NCI-H128 (cell line): Measurements from ENCODE around the gene MYO18A.
"Not testable (repeated sequence)": the region's sequence is repeated elsewhere in the genome, so short reads cannot be mapped to it uniquely, and the experiment has no call there.

ENCODE experiments used
- DNase-seq: peaks from one replicate; lab custom pipeline; 2025; ENCODE audit not compliant: unreplicated experiment; lab: John Stamatoyannopoulos, UW

The MYO18A gene

DNA sequence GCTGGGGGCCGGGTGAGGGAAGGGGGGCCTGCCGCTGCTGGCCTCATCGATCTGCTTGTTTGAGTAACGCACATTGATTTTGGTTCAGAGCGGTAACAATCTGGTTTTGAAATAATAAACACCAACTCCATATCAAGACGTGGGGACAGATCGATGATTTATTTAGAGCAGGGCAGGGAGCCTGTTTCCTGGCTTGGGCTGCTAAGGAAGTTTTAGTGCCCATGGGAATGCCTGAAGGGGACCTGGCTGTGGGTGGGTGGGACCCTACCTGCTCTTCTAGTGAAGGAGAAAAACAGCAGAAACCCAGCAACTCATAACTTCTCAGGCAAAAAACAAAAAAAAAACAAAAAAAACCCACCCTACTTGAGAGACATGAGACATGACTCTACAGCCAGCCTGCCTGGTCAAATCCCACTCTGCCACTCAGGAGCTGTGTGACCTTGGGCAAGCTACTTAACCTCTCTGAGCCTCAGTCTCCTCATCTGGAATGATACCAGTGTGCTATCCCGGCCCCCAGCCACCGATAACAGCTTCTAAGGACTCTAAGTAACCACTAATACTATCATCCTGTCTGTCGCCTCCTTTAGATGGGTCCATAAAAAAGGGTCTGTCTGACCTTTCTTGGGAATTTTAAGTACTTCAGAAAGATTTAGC, 71.2 kb downstream of the MYO18A start:
- DNase-seq: no peak

- no peak for DNase-seq
Observed at GRCh38 chr17:29107933-29108822, 72.0 kb downstream of the MYO18A start.

DNA sequence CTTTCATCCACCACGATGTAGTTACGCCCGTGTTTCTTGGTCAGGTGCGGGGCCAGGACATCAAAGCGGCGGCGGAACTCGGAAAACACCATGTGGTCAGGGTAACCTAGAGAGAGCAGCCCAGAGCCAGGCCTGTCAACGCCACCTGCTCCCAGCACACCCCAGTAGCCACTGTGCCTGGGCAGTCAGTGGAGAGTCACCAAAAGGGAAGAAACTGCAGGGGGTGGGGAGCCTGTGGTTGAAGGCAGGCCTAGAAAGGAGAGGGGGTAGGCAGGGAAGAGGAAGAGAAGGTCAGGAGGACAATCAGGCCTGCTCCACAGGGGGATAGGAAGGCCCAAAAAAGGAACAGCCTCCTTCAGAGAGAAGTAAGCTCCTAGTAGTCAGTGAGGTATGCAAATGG, 73.1 kb downstream of the MYO18A start:
- no peak for DNase-seq

- no peak for DNase-seq
Observed at GRCh38 chr17:29103341-29103740, 76.9 kb downstream of the MYO18A start.

- DNase-seq: no peak
Observed at GRCh38 chr17:29102741-29103181, 77.4 kb downstream of the MYO18A start.

DNA sequence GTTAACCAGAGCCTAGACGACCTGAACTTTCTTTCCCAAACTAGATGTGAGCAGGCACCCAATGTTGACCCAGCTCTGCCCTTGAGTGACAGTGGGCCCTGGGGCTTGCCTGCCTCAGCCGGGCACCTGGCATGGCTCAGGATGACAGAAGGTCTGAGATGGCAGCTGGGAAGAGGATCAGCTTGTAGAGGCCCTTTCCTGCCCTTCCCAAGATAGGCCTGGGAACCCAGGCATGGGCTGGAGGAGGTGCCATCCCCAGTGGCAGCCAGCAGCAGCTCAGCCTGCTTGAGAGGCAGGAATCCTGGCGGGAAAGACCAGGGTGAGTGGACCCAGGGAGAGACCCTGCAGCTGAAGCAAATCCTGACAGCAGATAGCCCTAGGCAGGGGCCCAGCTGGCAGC, 78.2 kb downstream of the MYO18A start:
- no peak for DNase-seq

DNA sequence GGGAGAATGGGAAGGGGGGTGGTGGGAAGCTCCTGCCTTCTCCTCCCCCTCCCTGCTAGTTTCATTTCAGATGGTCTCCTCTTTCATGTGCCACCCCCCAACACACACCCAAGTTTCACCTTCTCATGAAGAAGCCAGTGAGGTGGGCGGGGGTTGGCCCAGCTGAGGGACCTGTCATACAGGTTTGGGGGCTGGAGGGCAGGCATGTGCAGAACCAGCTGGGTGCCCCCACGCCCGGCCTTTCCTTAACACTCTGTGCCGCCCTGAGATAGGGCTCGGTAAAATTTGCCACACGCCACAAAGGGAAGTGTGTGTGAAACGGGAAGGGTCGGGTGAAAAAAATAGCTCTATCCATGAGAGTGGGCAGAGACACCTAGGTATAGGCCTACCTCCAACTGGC, 79.9 kb downstream of the MYO18A start:
- DNase-seq: no peak

DNA sequence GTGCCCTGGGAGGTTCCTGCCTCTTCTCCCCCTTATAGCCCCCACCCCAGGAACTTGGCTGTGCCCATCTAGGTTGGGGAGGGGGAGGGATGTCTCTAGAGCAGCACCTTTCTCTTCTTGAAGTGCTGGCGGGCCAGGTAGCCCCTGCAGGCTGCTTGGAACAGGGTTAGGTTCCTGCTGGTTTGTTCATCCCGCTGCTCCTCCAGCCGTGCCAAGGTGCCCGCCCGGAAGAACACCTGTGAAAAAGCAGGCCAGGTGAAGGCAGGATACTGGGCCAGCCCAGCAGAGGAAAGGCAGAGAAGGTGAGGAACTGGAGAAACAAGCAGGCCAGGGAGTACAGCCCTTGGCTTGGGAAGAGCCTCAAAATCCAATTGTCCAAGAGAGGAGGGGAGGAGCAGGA, 80.7 kb downstream of the MYO18A start:
- no peak for DNase-seq

DNA sequence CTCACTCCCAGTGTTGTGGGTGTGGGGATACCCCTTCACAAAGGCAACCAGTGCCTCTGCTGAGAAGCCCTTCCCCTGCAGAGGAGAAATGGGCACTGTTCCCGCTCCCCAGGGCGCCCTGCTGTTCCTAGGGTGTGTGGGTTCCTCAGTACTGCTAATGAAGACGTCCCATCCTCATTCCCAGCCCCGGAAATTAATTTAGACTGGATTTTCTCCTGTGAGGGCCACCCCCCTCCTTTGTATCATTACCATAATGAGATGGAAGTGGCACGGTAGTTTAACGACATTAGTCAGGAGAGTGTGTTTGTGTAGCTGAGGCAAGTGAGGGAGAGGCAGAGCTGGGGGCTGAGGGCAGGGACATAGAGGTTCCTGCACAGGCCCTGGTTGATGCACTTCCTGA, 84.1 kb downstream of the MYO18A start:
- no peak for DNase-seq

GRCh38 chr17:29095439-29095838, 84.8 kb downstream of the MYO18A start:
- no peak for DNase-seq

GRCh38 chr17:29094101-29094708, 86.0 kb downstream of the MYO18A start:
- DNase-seq: no peak

DNA sequence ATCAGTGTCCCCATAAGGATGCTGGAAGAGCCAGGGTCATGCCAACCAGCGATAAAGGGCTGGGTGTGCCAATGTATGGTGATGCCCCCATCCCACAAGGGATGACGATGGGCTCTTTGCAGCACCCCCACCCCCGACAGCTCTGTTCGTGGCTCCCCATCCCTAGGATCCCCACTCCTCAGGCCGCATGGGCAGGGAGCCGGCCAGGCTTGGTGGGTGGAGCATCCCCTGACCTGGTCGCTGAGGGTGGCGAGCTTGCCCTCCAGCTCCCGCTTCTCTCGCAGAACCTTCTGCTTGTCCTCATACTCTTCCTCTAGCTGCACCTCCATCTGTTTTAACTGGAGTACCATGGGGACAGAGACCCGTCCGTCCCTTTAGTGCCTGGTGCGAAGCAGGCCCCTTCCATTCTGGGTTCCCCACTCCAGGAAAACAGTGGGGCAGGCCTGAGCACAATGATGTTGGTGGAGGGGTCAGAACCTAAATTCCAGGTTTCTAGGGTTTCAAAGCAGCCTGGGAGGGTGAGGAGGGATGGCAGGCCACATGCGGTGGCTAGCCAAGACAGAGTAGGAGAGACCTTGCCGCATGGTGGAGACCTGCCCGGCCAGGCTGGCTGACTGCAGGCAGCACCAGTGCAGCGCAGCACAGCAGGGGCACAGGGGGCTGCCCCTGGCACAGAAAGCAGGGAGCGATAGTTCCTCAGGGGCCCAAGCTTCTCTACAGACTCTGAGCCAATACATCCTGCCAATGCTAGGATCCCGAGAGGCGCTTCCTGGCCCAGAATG, 86.9 kb downstream of the MYO18A start:
- DNase-seq: no peak

GRCh38 chr17:29091606-29092289, 88.5 kb downstream of the MYO18A start:
- no peak for DNase-seq

- no peak for DNase-seq
Observed at GRCh38 chr17:29090750-29091605, 89.2 kb downstream of the MYO18A start.

DNA sequence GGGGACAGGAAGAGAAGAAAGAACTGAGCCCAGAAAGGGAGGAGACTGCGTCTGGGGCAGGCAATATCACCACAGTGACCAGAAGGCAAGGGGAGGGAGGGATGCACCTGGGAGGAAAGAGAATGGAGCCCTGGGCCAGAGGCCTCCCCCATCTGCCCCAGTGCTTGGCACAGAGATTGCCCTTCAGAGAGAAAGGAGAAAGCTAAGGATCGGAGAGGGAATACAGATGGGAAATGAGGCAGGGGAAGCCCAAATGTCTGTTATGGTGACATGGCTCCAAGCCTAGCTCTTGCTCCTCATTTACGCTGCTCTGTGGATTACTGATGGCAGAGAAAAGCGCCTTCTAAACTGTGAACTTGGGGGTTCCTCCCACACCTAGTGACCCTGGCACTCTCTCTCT, 90.1 kb downstream of the MYO18A start:
- DNase-seq: no peak

DNA sequence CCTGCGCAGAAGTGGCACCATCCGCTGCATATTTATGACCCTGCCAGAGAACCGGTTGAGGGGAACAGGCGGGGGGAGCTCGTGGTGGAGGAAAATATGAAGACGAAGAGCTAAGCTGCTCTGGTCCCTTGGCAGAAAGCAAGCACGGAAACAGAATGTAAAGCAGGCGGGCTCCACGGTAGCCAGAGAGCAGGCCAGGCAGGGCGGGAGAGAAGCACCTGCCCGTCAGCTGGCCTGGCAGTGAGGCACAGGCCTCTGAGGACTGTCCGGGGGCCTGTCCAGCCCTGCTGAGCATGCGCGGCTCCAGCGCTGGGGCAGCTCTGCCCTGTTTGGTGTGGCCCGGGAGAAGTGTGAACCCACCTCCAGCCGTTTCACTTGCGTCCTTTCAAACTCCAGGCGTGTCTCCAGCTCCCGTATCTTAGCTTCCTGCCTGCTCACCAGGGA, 90.6 kb downstream of the MYO18A start:
- no peak for DNase-seq

GRCh38 chr17:29088782-29089181, 91.4 kb downstream of the MYO18A start:
- DNase-seq: not testable (repeated sequence)

DNA sequence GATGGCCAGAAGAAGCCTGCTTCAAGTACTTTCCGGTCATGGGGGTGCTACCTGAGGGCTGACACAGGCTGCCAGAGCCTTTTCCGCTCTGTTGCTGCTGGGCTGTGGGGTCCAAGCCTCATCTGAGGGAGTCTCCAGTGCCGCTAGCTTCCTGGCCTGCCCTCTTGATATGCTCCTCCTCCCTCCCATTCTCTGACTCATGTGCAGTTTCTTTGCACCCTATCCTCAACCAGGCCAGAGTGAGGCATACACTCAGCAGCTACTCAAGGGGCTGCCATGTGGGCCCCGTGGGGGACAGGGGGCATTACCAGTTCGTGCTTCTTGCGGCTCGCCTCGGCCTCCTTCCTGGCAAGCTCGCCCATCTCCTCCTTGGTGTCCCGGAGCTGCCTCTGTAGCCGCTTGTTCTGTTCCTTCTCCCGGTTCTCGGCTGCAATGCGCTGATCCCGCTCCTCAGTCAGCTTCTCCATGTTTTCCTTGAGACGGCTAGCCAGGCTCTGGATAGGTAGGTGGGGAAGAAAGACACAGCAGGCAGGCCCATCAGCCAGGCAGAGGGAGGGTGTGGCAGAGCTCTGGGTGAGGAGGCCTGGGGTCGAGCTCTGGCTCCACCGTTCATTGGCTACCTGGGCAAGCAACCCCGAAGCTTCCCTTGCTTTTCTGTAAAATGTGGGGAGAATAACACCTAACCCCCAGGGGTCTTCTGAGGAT, 93.4 kb downstream of the MYO18A start:
- no peak for DNase-seq

- no peak for DNase-seq
Observed at GRCh38 chr17:29085223-29085622, 95.0 kb downstream of the MYO18A start.
